T-helper 1 cell treated with Interleukin-12 subunit alpha and Interleukin-12 subunit beta and Interleukin-4 antibody, amounts not matched to agents 30 ng/mL and 1 ng/mL, for 36 hours (primary cell): Measurements from ENCODE around the gene RGS18. TPM values are rescaled to one million over a fixed set of nuclear protein-coding genes. Genes with fewer than 3 reads are reported as not detected.
"Not testable (repeated sequence)": the region's sequence is repeated elsewhere in the genome, so short reads cannot be mapped to it uniquely, and the experiment has no call there.

Experiments used
- intact Hi-C: fragments of 100-400 bp; cut with micrococcal nuclease; formaldehyde crosslinking; loops from one replicate; pipeline ENCODE4 v1.15.1; 2024
- total RNA-seq: library from RNA; stranded (reverse); gene quantifications from 2 replicates; pipeline ENCODE4 v1.2.3, GENCODE V29; 2022

RGS18 gene
- 0.20 TPM in 2 replicates for total RNA-seq

DNA sequence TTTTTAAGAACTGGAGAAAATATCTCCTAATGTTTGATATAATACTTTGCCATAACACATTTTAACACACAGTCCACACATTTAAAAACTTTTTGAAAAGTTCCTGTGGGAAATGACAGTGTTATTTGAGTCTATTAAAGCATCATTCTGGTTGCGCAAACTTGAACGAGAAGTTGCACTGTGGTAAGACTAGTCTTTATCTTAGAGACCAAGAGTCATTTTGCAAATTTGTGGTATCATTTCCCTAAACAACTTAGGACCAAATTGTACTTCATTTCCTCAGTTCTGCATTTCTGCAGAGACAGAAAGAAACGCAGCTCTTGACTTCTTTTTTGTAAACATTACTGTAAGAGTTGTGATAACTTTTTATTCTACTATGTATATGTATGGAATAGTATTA lies at the start of gene RGS18:
TSS of gene RGS18 (plus strand) at position 282 of the 400 bp plus-strand sequence. CDS start 176 bp downstream, outside the sequence.
- intact Hi-C loops: no loop called here

GRCh38 chr1:192109576-192109975 lies 48.7 kb upstream of the RGS18 start:
- intact Hi-C loops: no loop called here

DNA sequence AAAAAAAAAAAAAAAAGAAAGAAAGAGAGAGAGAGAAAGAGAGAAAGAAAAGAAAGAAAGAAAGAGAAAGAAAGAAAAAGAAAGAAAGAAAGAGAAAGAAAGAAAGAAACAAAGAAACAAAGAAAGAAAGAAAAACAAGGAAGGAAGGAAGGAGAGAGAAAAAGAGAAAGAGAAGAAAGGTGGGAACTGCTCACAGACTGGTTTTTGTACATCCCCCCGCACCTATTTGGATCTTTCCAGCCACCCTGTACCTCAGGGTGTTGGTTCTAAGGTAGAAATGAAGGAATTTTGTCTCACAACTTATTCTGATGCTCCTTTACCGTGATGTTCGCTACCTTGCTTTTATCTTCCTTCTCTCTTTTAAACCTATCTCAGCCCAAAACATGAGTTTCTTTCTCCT lies 43.3 kb upstream of the RGS18 start:
- intact Hi-C loops: no loop called here

DNA sequence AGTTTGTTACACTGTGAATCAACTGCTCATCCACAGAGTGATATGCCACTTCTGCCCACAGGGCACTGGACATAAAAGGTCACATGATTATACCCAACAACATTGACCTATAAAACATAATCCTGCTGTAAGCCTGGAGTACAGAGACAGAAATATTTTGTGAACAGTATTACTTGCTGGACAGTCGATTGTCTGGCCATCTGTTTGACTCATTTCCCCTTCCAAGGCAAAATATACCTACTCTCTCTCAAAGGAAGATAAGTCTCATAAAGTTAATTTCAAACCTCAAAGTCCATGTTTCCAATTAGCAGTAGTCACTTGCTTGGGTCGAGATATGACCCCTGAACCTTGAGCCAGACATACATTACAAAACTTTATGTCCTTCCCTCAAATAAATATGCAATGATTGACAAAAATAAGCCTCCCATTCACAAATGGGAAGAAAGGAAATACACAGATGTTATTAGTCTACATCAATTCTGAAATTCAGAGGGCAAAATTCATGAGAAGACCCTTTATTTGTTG lies 39.3 kb upstream of the RGS18 start:
- intact Hi-C loops: no loop called here

DNA sequence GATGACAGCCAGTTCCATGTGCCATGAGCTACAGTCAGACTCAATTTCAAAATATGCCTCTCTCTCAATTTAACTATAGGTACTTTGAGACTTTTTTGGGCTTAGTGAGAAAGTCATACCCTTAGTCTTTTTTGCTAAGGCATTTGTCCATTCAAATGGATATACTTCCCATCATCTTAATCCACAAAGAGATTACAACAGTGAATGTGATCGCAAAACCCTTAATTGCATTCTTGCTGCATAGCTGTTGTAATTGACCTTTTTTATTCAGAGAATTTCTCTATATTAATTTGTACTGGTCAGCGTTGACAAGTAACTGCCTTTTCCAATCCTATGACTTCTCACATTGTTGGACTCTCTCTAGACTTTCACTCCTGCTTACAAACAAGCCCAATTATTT lies 38.6 kb upstream of the RGS18 start:
- intact Hi-C loops: no loop called here

- intact Hi-C loops: no loop called here
These were observed 35.6 kb upstream of the RGS18 start for GRCh38 chr1:192122668-192123067.

DNA sequence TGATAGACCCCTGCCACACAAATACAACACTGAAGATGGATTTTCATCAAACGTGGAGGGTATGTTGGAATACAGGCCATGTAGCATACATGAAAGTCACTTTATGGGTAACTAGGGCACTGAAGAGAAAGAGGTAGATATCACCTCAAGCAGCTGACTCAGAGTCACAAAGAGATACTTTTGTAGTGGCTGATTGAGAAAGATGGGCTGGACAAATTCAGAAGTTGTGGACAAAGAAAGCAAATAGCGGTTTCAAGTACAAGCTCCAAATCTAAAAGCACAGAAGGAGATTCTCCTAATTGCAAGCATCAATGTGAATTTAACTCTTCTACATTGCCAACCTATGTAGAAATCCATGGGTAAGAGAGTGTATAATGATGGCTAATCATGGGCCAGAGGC lies 35.0 kb upstream of the RGS18 start:
- intact Hi-C loops: no loop called here

DNA sequence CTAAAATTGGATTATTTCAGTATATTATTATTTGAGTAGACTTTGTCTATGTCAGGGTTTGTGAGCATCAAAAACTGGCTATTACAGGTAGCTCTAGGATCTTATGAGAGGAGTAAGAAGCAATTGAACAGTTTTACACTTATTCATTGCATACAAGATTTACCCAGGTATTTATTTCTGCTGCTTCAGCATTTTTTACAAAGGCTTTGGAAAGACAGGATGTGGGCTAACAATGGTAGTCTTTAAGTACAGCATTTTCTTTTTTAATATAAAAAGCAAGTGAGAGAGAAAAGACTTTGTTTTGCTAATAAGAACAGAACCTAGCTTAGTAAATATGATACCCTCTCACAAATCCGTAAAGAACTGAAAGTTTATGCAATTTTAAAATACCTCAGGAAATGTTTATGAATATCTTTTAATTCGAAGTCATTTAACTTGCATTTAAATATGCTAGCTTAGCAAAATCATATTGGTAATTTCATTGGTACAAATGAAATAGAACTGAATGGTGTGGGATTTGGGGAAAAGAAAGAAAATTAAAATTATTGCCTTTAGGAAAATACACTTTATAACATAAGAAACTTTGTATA lies 32.1 kb upstream of the RGS18 start:
- intact Hi-C loops: no loop called here

GRCh38 chr1:192130175-192130574 lies 28.1 kb upstream of the RGS18 start:
- intact Hi-C loops: no loop called here

DNA sequence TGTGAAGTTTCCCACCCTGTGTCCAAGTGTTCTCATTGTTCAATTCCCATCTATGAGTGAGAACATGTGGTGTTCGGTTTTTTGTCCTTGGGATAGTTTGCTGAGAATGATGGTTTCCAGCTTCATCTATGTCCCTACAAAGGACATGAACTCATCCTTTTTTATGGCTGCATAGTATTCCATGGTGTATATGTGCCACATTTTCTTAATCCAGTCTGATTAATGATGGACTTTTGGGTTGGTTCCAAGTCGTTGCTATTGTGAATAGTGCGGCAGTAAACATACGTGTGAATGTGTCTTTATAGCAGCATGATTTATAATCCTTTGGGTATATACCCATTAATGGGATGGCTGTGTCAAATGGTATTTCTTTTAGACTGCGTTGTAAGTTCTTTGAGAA lies 27.4 kb upstream of the RGS18 start:
- intact Hi-C loops: not testable (repeated sequence)

- intact Hi-C loops: no loop called here
These were observed 26.3 kb upstream of the RGS18 start for GRCh38 chr1:192131914-192132313.

DNA sequence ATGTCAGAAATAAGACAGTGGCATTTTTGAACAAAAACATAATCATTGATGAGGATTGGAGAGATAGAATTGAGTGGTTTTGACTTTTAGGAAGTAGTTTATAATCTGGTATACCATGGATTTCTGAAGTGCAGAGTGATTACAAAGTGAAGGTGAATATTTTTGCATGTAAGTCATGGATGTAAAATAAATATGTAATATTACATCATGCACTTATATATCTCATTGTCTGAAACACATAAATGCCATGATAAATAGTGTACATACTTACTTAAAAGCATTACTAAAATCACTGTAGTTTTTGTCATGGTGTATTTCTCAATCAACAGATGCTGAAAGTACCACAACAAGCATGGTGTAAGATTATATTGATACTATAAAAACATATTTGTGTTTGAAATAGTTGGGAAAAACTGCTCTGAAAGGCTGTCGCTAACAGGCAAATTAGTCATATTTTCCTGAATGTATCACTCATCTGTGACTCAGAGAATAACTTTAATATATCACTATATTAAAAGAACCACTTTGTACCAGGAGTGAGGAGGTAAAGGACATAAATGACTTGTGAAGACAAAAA lies 24.8 kb upstream of the RGS18 start:
- intact Hi-C loops: no loop called here

DNA sequence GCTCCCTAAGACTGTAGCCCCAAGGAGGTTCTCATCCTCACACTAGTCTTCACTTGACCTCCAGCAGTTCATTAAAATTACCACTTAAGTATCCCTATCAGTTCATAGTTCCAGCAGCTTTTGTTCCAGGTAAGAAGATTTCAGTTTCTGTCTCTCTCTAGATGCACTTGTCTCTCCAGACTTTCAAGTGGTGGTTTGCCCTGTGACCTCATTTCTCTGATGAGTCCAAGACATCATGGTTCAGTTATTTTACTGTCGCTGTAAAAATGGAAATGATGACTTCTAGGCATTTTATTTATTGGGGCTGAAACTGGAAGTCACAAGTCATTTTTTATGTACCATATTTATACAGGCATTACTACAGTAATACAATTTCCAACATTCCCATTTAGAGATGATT lies 17.9 kb upstream of the RGS18 start:
- intact Hi-C loops: no loop called here

- intact Hi-C loops: no loop called here
These were observed 11.0 kb upstream of the RGS18 start for GRCh38 chr1:192147221-192147620.

GRCh38 chr1:192147696-192148095 lies 10.6 kb upstream of the RGS18 start:
- intact Hi-C loops: no loop called here

GRCh38 chr1:192151176-192151575 lies 7.1 kb upstream of the RGS18 start:
- intact Hi-C loops: no loop called here

DNA sequence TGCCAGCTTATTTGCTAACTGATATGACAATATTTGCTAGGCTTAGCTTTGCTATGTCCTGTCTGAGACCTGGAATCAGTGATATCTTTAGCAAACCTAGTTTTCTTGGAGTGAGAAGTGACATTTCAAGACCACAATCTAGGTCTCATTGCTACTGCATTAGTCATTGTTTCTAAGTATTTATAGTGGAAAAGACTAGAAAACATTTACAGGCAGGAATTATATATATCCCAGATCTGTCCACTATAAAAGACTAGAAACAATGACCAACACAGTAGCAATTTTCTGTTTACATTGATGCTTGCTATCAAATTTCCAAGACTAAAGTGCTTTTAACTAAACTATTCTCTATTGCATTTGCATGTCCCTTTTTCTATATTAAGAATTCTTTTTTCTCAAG lies 5.0 kb upstream of the RGS18 start:
- intact Hi-C loops: no loop called here

- intact Hi-C loops: no loop called here
These were observed 1.2 kb upstream of the RGS18 start for GRCh38 chr1:192157067-192157466.

DNA sequence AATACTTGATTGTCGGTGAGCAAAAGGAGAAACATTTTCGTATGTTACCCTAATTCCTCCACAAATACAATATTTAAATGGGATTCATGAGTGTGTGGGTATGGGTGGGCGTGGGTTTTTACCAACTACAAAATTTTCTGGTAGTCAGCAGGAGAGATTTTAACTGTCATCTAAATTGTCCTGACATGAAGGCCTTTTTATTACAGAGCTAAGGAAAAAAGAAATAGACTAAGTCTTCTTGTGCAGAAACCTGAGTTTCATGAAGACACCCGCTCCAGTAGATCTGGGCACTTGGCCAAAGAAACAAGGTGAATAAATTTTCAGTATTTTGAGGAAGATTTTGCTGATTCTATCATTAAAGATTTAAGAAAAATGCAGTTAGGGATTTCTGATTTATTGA lies 752 bp downstream of the RGS18 start:
- intact Hi-C loops: no loop called here

GRCh38 chr1:192159781-192160180 lies 1.5 kb downstream of the RGS18 start:
- intact Hi-C loops: no loop called here

GRCh38 chr1:192160196-192160595 lies 1.9 kb downstream of the RGS18 start:
- intact Hi-C loops: no loop called here

GRCh38 chr1:192161976-192162375 lies 3.7 kb downstream of the RGS18 start:
- intact Hi-C loops: no loop called here

- intact Hi-C loops: no loop called here
These were observed 4.1 kb downstream of the RGS18 start for GRCh38 chr1:192162376-192162775.
